AG09319 (cell line): ENCODE results near the gene CTDSPL.

Source experiments
- DNase-seq: peaks from one replicate; pipeline ENCODE4 v3.0.0-alpha.2; 2010; ENCODE audit warnings: low read depth; ENCODE audit errors: extremely low read depth
- TF ChIP-seq, protein P1 (sequence below): IDR thresholded peaks from 2 replicates; pipeline ENCODE4 v1.5.1; 2011; ENCODE audit warnings: low read depth, mild to moderate bottlenecking, inconsistent platforms, low read length, moderate library complexity

The CTDSPL gene

DNA sequence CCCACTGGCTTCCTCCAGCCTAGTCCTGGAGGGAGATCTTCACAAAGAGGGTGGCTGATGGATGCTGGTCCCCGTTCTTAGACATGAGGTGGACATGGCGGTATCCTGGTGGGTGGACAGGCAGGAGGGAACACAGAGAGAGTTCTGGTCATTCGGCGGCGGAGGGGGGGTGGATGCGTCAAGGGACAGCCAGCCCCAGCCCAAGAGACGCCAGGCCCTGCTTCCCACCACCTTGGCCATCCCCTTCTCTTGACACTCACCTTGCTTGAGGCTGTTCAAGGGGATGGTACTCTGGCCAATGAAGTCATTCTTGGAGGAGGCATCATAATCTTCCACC lies 146.0 kb downstream of the CTDSPL start:
- DNase-seq: no peak
- TF ChIP-seq, protein P1, sequence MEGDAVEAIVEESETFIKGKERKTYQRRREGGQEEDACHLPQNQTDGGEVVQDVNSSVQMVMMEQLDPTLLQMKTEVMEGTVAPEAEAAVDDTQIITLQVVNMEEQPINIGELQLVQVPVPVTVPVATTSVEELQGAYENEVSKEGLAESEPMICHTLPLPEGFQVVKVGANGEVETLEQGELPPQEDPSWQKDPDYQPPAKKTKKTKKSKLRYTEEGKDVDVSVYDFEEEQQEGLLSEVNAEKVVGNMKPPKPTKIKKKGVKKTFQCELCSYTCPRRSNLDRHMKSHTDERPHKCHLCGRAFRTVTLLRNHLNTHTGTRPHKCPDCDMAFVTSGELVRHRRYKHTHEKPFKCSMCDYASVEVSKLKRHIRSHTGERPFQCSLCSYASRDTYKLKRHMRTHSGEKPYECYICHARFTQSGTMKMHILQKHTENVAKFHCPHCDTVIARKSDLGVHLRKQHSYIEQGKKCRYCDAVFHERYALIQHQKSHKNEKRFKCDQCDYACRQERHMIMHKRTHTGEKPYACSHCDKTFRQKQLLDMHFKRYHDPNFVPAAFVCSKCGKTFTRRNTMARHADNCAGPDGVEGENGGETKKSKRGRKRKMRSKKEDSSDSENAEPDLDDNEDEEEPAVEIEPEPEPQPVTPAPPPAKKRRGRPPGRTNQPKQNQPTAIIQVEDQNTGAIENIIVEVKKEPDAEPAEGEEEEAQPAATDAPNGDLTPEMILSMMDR: no peak

DNA sequence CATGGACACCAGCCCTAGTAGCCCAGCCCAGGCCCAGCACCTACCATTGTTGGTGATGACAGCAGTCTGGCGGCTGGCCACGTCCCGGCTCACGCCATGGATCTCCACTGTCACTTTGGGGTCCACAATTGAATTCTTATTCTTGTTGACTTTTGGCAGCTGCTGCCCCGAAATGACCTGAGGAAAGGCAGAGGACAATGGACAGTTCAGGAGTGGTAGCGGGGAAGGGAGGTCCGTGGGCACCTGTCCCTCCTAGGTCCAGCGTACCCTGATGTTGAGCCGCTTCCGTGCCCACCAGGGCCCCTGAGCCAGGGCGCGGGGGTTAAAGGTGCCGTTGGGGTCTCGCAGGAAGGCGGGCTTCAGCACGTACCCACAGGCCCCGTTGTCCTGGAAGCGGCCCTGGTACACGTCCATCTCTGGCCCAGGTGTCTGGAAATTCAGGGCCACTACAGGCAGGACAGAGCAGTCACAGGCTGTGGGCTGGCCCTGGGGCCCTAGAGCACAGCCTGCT lies 146.6 kb downstream of the CTDSPL start:
- DNase-seq: no peak

DNA sequence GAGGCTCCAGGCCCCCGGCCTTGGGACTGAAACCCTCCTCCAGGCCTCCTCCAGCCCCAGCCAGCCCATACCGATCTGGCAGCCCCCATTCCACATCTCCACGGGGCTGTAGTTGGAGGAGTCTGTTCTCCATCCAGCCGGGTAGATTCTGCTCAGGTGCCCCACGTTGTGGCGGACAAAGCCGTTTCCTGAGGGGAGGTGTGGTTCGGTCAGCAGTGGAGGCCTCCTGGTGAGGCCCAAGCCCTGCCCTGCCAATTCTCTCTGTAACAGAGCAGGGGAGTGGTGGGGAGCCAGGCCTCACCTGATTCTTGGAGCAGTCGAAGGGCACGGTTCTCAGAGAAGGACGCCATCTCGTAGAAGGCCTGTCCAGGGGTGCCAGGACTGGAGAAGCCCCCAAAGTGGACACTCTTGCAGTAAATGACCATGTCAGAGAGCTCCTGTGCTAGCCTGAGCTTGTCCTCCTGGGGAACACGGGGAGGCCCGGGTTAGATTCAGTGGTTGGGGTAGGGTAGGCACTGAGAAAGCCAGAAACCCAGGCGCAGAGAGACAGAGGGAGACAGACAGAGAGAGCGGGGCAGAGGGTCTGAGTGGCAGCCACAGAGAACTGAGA lies 147.4 kb downstream of the CTDSPL start:
- no peak for DNase-seq
- TF ChIP-seq, protein P1: no peak

More for the DNA sequence above, 146.6 kb downstream of the CTDSPL start:
- TF ChIP-seq, protein P1: no peak

DNA sequence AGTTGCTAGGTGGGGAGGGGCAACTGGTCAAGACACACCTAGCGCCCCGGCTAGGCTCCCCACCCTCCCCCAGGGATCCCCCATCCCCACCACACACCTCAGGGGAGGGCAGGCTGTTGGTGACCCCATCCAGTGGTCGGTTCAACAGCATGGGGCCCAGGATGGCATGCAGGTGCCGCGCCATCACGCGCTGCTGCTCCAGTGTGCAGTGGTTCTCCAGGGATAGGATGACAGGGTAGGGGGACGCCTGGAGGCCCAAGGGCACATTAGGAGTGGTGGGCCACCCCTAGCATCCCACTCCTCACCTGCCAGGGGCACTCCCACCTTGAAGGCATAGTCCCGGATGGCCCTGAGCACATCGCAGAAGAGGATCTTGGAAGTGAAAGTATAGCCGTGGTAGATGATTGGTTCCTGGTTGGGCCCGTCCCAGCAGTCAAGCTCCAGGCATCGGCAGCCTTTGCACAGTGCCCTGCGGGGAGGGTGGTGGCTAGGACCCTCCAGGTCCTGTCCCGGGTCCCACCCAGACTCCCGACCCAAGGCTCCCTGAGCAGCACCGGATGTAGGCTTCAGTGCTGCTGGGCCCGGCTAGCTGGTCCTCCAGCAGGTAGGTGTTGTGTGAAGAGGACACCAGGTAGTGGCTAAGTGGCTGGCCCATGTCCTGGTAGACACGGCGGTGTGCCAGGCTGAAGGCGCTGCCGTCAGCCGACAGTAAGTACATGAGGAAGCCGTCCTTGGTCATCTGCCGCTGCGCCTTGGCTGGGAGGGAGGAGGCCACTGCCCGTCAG lies 148.3 kb downstream of the CTDSPL start:
- DNase-seq: no peak
- TF ChIP-seq, protein P1: no peak

DNA sequence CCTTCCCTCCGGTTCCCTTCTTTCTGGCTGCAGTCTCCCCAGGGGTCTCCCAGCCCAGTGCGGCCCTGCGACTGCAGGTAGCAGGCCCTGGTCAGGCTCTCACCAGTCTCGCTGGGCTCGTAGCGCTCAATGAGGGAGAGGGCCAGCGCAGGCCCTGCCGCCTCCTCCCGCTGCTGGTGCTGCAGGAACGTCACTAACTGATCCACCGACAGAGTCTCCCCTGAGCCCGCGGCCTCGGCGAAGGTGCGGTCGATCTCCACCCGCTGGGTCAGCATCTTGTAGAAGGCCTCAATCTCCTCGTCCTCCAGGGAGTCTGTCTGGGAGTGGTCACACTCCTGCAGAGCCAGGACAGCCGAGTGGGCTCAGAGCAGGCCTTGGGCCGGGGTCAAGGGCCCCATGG lies 149.4 kb downstream of the CTDSPL start:
- TF ChIP-seq, protein P1: no peak
- no peak for DNase-seq

DNA sequence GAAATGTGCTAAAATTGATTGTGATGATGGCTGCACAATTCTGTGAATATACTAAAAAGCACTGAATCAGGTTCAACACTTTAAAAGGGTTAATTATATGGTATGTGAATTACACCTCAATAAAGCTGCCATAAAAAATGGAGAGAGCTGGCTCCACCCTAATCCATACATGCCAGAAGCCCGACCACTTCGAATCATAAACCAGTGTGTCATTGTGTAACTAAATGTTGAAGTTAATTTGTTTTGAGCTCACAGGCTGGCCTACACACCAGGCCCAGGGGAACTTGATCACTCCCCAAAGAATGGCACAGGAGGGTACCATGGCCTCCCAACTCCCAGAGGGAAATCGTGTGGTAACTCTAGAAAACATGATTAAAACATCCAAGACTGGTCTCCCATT lies 153.8 kb downstream of the CTDSPL start:
- DNase-seq: no peak
- TF ChIP-seq, protein P1: no peak

DNA sequence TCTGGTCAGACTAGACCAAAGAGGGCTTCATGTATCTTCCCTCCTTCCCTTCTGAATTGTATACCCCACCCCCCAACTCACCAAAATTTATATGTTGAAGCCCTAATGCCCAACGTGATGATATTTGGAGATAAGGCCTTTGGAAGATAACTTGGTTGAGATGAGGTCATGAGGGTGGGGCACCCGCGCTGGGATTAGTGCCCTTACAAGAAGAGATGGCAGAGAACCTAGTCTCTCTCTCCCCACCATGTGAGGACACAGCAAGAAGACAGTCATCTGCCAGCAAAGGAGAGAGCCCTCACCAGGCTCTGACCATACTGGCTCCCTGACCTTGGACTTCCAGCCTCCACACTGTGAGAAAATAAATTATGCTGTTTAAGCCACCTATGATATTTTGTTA lies 154.3 kb downstream of the CTDSPL start:
- DNase-seq: no peak
- TF ChIP-seq, protein P1: no peak
